ENCODE measurements around the gene C17orf113. TPM values are rescaled to one million over a fixed set of nuclear protein-coding genes. Genes with fewer than 3 reads are reported as not detected.

The C17orf113 gene
- total and polyA plus RNA-seq, 2 of the 13 experiments (the other 11 are each of a cell fraction or from before 2014, with no cell fraction given) = 0.87 to 1.1 TPM

- CTCF ChIA-PET (ENCODE audit: low intra/inter-chr PET ratio, low total read pairs) = interaction anchor here (1.1 to 2.5 kb wide), 4 partner anchors 14 to 89 kb away, joined by 3 to 26 read pairs (median 6); no protein-coding TSS in a partner anchor
- FAIRE-seq = peak; percentile 97
- no peak for TF ChIP-seq ARID3A (IDR thresholded peaks at IDR 0.05; ENCODE audit: low read depth, low read length)
- TF ChIP-seq MBD4 (IDR thresholded peaks at IDR 0.05; ENCODE audit: borderline replicate concordance, low read length) = no peak
- TF ChIP-seq PAXIP1 (CRISPR knock-in tag; conservative IDR thresholded peaks at IDR 0.05) = no peak
- peak; percentile 83 for TF ChIP-seq ERF (CRISPR knock-in tag; IDR thresholded peaks at IDR 0.05)
- TF ChIP-seq ELF3 (CRISPR knock-in tag; IDR thresholded peaks at IDR 0.05) = peak; percentile 56; the same call in 1 of the 2 replicates
- TF ChIP-seq TAF15 (IDR thresholded peaks at IDR 0.05; ENCODE audit: low read depth, low read length, poor library complexity, severe bottlenecking) = no peak
- peak; percentile 7; the same call in 1 of the 2 replicates for TF ChIP-seq TCF7 (IDR thresholded peaks at IDR 0.05; ENCODE audit: low read depth)
- TF ChIP-seq ZFP90 (CRISPR knock-in tag; IDR thresholded peaks at IDR 0.05; ENCODE audit: borderline replicate concordance) = no peak
- no peak for TF ChIP-seq ZNF281 (CRISPR knock-in tag; IDR thresholded peaks at IDR 0.05; ENCODE audit: borderline replicate concordance)
- TF ChIP-seq GLMP (CRISPR knock-in tag; IDR thresholded peaks at IDR 0.05; ENCODE audit: borderline replicate concordance) = no peak
- TF ChIP-seq EEA1 (CRISPR knock-in tag; IDR thresholded peaks at IDR 0.05; ENCODE audit: borderline replicate concordance) = no peak
- TF ChIP-seq PCBP2 (optimal IDR thresholded peaks at IDR 0.05; ENCODE audit: low read depth, low read length, poor library complexity, severe bottlenecking) = no peak
These were observed 22.2 kb downstream of the C17orf113 start for GRCh38 chr17:42027961-42028790.

More at GRCh38 chr17:42027961-42028790, 22.2 kb downstream of the C17orf113 start:
- Histone ChIP-seq H3K4me2 (ENCODE audit: low read depth, low read length) (peak overlapping the region; percentile 91), H4K20me1 (ENCODE audit: insufficient read depth, low read length) (no peaks in the 10 kb centered on the region), H3K4me1 (ENCODE audit: insufficient read depth, low read length) (peaks cover 61% of the 10 kb centered on the region), H3K27ac (ENCODE audit: extremely low read length, insufficient read depth, low read length) (no peak overlapping the region), H3K9me3 (ENCODE audit: low read length) (no peaks in the 10 kb centered on the region), H3K9ac (ENCODE audit: insufficient read depth, low read depth, low read length) (peak overlapping the region; percentile 41), H3K36me3 (replicated peaks in 1 of 2; ENCODE audit: control insufficient read depth in 1 of 2, insufficient read depth in 2 of 2, low read length in 2 of 2) (peaks cover 5 to 12% of the 10 kb centered on the region in 2 experiments), H3K4me3 (replicated peaks in 1 of 3; ENCODE audit: insufficient read depth in 1 of 3, low read depth in 2 of 3, low read length in 3 of 3) (peak overlapping the region in 2 of 3 experiments; percentile 8 to 63; a peak in 4 of 6 replicates), H3K79me2 (ENCODE audit: insufficient read depth, low read length) (no peaks in the 10 kb centered on the region), H3K27me3 (ENCODE audit: control insufficient read depth in 1 of 2, insufficient read depth in 2 of 2, low read length in 2 of 2) (no peaks in the 10 kb centered on the region), H2AFZ (ENCODE audit: low read length) (peak overlapping the region; percentile 92)
- peak; percentile 79 for DNase-seq (ENCODE audit: low spot score)
- BruUV-seq (replicated peaks) = no TSS peak
- WGBS (ENCODE audit: low lambda C conversion rate) = 44% methylated on average over 19 of the region's 19 CpGs
- POLR2A ChIA-PET = interaction anchor here (0.9 to 2.9 kb wide), 14 partner anchors 8 to 93 kb away, joined by 3 to 37 read pairs (median 4); partner anchors contain the start of genes CNP, DHX58, DNAJC7 and KAT2A
- intact Hi-C loops (cut with micrococcal nuclease; ENCODE audit: unreplicated experiment) = loop anchor here (1.0 kb wide), 1 partner anchor 65 kb away; no protein-coding TSS in a partner anchor
- ATAC-seq = peak; percentile 88
- in situ Hi-C loops (cut with HindIII; ENCODE audit: extremely low pct_ligation_motif_present, low pct_unique_long_range_greater_than_20kb) = loop anchor here (5.0 kb wide), 1 partner anchor 84 kb away; the partner anchor contains the start of gene DHX58

All from HepG2 (cell line).